Spleen (tissue), 7 donors: ENCODE data around the gene GYPC.

Source experiments
- CTCF ChIP-seq, 11 experiments: fragments of 200-600 bp in 7 of 11; fragments of 450-650 bp in 4 of 11; sonication (generic) in 4 of 11; IDR thresholded peaks in 8 of 11; conservative IDR thresholded peaks in 3 of 11; 1 replicate in 7 of 11; 2 replicates in 4 of 11; pipeline versions ENCODE4 v1.4.0 to v1.8.0; 2016 to 2021; ENCODE audit warnings: antibody characterized with exemption in 11 of 11, inconsistent platforms in 4 of 11, mild to moderate bottlenecking in 1 of 11
- POLR2A ChIP-seq, 3 donors: fragments of 450-650 bp; IDR thresholded peaks; one replicate each; pipeline ENCODE4 v1.5.1; 2017; ENCODE audit warnings: antibody characterized with exemption in 3 of 3, mild to moderate bottlenecking in 1 of 3
- POLR2AphosphoS5 ChIP-seq, 3 donors: sonication (generic); formaldehyde crosslinking; IDR thresholded peaks; one replicate each; pipeline ENCODE4 v1.5.1; 2017; ENCODE audit warnings: antibody characterized with exemption in 3 of 3
- donor health status: DM: no; HTN: no; CAD: no; lungs with moderate emphysema.
- donor health status: DM: no; HTN: no; CAD: no.
- donor health status: DM: no; HTN: no; CAD: no.

GRCh38 chr2:126658905-126659561 lies 3.1 kb downstream of the GYPC start:
- peak in 2 of 3 donors; percentile 80 to 95 for TF ChIP-seq POLR2AphosphoS5 (IDR thresholded peaks at IDR 0.05)
- TF ChIP-seq CTCF (IDR thresholded peaks at IDR 0.05 in 8 of 11, conservative IDR thresholded peaks at IDR 0.05 in 3 of 11): peak in 1 of 11 experiments; percentile 15
- TF ChIP-seq POLR2A (IDR thresholded peaks at IDR 0.05): no peak
